OCI-LY7 (cell line): ENCODE results near the gene SALL1. TPM values are rescaled to one million over a fixed set of nuclear protein-coding genes. Genes with fewer than 3 reads are reported as not detected.

Source experiments
- BruUV-seq: library from RNA; stranded (reverse); fragments of 400-500 nt; replicated peaks from 2 replicates; lab custom pipeline; 2021; lab: Mats Ljungman, UMichigan
- CTCF ChIA-PET: fragments of 300-600 bp; sonication (Branson Sonifier 250); formaldehyde crosslinking; loops from one replicate; lab custom pipeline; 2022; ENCODE audit warnings: antibody characterized with exemption; ENCODE audit not compliant: unreplicated experiment; lab: Charles Lee
- POLR2A ChIA-PET: fragments of 300-600 bp; sonication (Branson Sonifier 250); formaldehyde crosslinking; loops from one replicate; lab custom pipeline; 2022; ENCODE audit warnings: antibody characterized with exemption; lab: Charles Lee
- DNase-seq: peaks from one replicate; pipeline ENCODE4 v3.0.0-alpha.2; 2015; ENCODE audit warnings: low spot score
- H2AFZ ChIP-seq: fragments of 200-600 bp; sonication (generic), shearing (Covaris generic); 2 replicates; pipeline ENCODE4 v1.6.1; 2014; ENCODE audit warnings: mild to moderate bottlenecking, antibody characterized with exemption, low read length, moderate library complexity
- H3K27ac ChIP-seq: fragments of 200-600 bp; sonication (generic); 2 replicates; pipeline ENCODE4 v1.5.1; 2014; ENCODE audit warnings: mixed run types, low read depth, mild to moderate bottlenecking, moderate library complexity, low read length, inconsistent platforms; ENCODE audit not compliant: poor library complexity, severe bottlenecking
- H3K36me3 ChIP-seq: fragments of 200-600 bp; sonication (generic); 2 replicates; pipeline ENCODE4 v1.6.1; 2014; ENCODE audit warnings: mild to moderate bottlenecking, antibody characterized with exemption, low read length, moderate library complexity, mixed read lengths; ENCODE audit not compliant: insufficient read depth
- H3K4me1 ChIP-seq: fragments of 200-600 bp; sonication (generic); 2 replicates; pipeline ENCODE4 v1.5.1; 2014; ENCODE audit warnings: mild to moderate bottlenecking, low read length; ENCODE audit not compliant: insufficient read depth, poor library complexity, severe bottlenecking
- H3K4me2 ChIP-seq: fragments of 200-600 bp; sonication (generic); 2 replicates; pipeline ENCODE4 v1.6.1; 2014; ENCODE audit warnings: mild to moderate bottlenecking, low read length
- H3K4me3 ChIP-seq: fragments of 200-600 bp; sonication (generic); 2 replicates; pipeline ENCODE4 v1.5.1; 2014; ENCODE audit warnings: mild to moderate bottlenecking, low read depth, low read length; ENCODE audit not compliant: poor library complexity, severe bottlenecking
- H3K79me2 ChIP-seq: fragments of 200-600 bp; sonication (generic); 2 replicates; pipeline ENCODE4 v1.6.1; 2016; ENCODE audit warnings: low read depth, mild to moderate bottlenecking, low read length, moderate library complexity, mixed read lengths; ENCODE audit not compliant: insufficient read depth
- H3K9me2 ChIP-seq: fragments of 200-600 bp; sonication (generic); 2 replicates; pipeline ENCODE4 v1.6.1; 2016; ENCODE audit warnings: mild to moderate bottlenecking, low read length, mixed read lengths; ENCODE audit not compliant: insufficient read depth
- H3K9me3 ChIP-seq: fragments of 200-600 bp; sonication (generic); 2 replicates; pipeline ENCODE4 v1.6.1; 2014; ENCODE audit warnings: mild to moderate bottlenecking, mixed run types, low read length, mixed read lengths
- H4K20me1 ChIP-seq: fragments of 200-600 bp; sonication (generic); 2 replicates; pipeline ENCODE4 v1.6.1; 2014; ENCODE audit warnings: mild to moderate bottlenecking, antibody characterized with exemption, low read length, moderate library complexity, mixed read lengths; ENCODE audit not compliant: insufficient read depth
- EZH2phosphoT487 ChIP-seq: fragments of 200-600 bp; sonication (generic); IDR thresholded peaks from 2 replicates; pipeline ENCODE4 v1.6.1; 2018; ENCODE audit warnings: low read depth, borderline replicate concordance, mild to moderate bottlenecking, mixed run types, antibody characterized with exemption, low read length, moderate library complexity, mixed read lengths
- intact Hi-C: fragments of 100-400 bp; cut with micrococcal nuclease; formaldehyde crosslinking; loops from one replicate; pipeline ENCODE4 v1.10.0; 2022; ENCODE audit not compliant: unreplicated experiment
- total RNA-seq, 2 experiments: library from RNA; depleted of rRNA in 1 of 2; stranded (reverse); fragments of >200 nt in 1 of 2; shearing (Covaris generic) in 1 of 2; gene quantifications; 2 replicates each; pipeline ENCODE4 v1.2.3, GENCODE V29; 2014 to 2022
- TF ChIP-seq, protein P1 (sequence below): fragments of 200-600 bp; sonication (generic); conservative IDR thresholded peaks from 2 replicates; pipeline ENCODE4 v1.5.1; 2014; ENCODE audit warnings: mild to moderate bottlenecking, antibody characterized with exemption, low read length, moderate library complexity, mixed read lengths

The SALL1 gene
- total RNA-seq, 2 experiments from 2014 or later = not detected

DNA sequence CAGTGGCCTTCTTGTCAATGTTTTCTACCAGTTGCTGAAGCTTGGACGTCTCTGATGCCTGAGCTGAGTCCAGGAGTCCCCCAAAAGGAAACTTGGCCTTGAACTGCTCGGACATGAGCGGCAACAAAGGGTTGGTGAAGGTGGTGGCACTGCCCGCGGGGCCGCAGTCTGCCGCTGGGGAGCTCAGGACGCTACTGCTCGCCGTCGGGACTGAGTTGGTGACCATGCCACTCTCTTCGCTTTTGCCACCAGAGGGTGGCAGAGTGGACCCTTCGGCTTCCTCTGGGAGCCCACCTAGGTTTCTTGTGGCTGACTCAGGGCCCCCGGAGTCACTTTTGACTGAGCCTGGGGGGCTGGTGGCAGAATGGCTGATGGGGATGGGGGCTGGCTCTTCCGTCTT, 11.0 kb downstream of the SALL1 start:
- Histone ChIP-seq H3K27ac (no peak overlapping the region), H3K4me3 (no peak overlapping the region), H3K9me3 (no peaks in the 10 kb centered on the region), H3K4me2 (no peak overlapping the region), H3K79me2 (no peaks in the 10 kb centered on the region), H4K20me1 (no peaks in the 10 kb centered on the region; the same call in 1 of the 2 replicates), H3K36me3 (no peaks in the 10 kb centered on the region), H3K9me2 (no peaks in the 10 kb centered on the region), H3K4me1 (no peaks in the 10 kb centered on the region), H2AFZ (no peak overlapping the region)
- intact Hi-C loops = no loop called here
- DNase-seq = no peak
- POLR2A ChIA-PET = no interaction called here
- TF ChIP-seq, protein P1, sequence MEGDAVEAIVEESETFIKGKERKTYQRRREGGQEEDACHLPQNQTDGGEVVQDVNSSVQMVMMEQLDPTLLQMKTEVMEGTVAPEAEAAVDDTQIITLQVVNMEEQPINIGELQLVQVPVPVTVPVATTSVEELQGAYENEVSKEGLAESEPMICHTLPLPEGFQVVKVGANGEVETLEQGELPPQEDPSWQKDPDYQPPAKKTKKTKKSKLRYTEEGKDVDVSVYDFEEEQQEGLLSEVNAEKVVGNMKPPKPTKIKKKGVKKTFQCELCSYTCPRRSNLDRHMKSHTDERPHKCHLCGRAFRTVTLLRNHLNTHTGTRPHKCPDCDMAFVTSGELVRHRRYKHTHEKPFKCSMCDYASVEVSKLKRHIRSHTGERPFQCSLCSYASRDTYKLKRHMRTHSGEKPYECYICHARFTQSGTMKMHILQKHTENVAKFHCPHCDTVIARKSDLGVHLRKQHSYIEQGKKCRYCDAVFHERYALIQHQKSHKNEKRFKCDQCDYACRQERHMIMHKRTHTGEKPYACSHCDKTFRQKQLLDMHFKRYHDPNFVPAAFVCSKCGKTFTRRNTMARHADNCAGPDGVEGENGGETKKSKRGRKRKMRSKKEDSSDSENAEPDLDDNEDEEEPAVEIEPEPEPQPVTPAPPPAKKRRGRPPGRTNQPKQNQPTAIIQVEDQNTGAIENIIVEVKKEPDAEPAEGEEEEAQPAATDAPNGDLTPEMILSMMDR = no peak
- TF ChIP-seq EZH2phosphoT487 = no peak
- BruUV-seq = no TSS peak
- CTCF ChIA-PET = no interaction called here

DNA sequence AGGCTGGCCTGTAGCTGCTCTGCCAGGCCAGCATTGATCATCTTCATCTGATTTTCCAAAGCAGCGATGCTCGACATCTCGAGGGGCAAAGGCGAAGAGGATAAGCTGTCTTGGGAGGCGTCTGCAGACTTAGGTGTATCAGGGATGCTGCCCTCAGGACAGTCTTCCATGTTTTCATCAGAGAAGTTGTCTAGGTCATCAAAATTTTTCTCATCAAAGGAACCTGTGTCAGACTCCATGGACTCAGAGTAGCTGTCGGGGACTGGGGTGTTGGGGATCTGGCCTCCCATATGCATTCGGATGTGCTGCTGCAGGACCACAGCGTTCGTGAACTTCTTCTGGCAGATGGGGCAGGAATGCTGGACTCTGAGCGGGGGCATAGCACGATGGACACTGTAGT, 11.5 kb downstream of the SALL1 start:
- CTCF ChIA-PET = no interaction called here
- intact Hi-C loops = no loop called here
- Histone ChIP-seq H3K4me2 (no peak overlapping the region), H4K20me1 (no peaks in the 10 kb centered on the region; the same call in 1 of the 2 replicates), H3K79me2 (no peaks in the 10 kb centered on the region), H3K27ac (no peak overlapping the region), H3K36me3 (no peaks in the 10 kb centered on the region), H3K4me1 (no peaks in the 10 kb centered on the region), H2AFZ (no peak overlapping the region), H3K4me3 (no peak overlapping the region), H3K9me2 (no peaks in the 10 kb centered on the region), H3K9me3 (no peaks in the 10 kb centered on the region)
- BruUV-seq = no TSS peak
- TF ChIP-seq, protein P1 = no peak
- TF ChIP-seq EZH2phosphoT487 = no peak
- no peak for DNase-seq
- POLR2A ChIA-PET = no interaction called here

DNA sequence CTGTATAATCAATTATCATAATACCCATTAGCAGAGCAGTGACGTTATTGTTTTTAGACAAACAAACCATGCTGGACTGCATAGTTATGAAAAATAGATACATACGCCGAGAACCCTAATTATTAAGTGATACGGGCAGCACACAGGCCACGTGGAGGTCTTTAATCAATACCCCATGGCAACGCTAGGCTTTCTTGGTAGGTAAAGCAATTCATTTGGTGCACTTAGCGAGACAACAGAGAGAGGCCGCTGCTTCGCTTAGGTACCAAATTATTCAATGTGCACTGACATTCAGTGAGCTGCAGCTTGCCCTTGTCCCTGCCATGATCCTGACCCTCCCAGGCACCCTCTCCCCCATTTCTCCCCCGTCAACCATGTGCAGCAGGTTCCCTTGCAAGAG, 12.9 kb downstream of the SALL1 start:
- Histone ChIP-seq H3K27ac (no peak overlapping the region), H3K36me3 (no peaks in the 10 kb centered on the region), H3K9me3 (no peaks in the 10 kb centered on the region), H3K9me2 (no peaks in the 10 kb centered on the region), H3K4me1 (no peaks in the 10 kb centered on the region), H3K79me2 (no peaks in the 10 kb centered on the region), H3K4me3 (no peak overlapping the region), H2AFZ (no peak overlapping the region), H4K20me1 (no peaks in the 10 kb centered on the region; the same call in 1 of the 2 replicates), H3K4me2 (no peak overlapping the region)
- no peak for TF ChIP-seq EZH2phosphoT487
- TF ChIP-seq, protein P1 = no peak
- no TSS peak for BruUV-seq
- intact Hi-C loops = no loop called here
- no peak for DNase-seq
- CTCF ChIA-PET = no interaction called here
- POLR2A ChIA-PET = no interaction called here
